ENCODE measurements around the gene IMMP2L. TPM values are rescaled to one million over a fixed set of nuclear protein-coding genes. Genes with fewer than 3 reads are reported as not detected.

IMMP2L gene
- total and polyA plus RNA-seq, 2 of the 8 experiments (the other 6 are each of a cell fraction or from before 2014, with no cell fraction given): 2.3 to 10.1 TPM

DNA sequence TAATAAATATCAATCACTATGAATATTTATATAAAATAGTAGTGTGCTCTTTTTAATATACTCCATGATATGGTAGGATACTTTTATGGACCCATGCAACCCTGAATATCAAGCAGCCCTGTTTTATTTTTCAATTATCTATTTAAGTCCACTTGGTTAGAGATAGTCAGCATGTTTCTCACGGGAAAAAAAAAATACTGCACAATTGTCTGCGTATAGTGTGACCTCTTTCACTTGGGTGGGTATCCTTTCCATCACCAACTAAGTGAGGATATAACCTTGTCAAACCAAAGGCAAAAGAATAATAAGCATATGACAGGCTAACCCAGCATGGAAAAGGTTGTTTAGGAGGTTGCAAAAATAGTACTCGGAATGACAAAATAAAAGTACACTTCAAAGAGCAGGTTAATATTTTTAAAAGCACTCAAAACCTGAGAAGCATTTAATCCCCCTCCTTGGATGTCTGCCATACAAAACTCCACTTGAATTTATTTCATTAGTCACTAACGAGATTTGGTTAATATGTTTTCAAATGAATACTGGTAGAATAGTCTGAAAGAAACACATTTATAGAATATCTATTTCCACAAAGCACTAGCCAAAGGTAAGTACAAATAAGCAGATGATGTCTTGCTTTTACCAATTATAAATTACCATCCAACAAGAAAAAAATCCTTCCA lies 76.5 kb downstream of the IMMP2L start (continued):
- TF ChIP-seq, protein P1, sequence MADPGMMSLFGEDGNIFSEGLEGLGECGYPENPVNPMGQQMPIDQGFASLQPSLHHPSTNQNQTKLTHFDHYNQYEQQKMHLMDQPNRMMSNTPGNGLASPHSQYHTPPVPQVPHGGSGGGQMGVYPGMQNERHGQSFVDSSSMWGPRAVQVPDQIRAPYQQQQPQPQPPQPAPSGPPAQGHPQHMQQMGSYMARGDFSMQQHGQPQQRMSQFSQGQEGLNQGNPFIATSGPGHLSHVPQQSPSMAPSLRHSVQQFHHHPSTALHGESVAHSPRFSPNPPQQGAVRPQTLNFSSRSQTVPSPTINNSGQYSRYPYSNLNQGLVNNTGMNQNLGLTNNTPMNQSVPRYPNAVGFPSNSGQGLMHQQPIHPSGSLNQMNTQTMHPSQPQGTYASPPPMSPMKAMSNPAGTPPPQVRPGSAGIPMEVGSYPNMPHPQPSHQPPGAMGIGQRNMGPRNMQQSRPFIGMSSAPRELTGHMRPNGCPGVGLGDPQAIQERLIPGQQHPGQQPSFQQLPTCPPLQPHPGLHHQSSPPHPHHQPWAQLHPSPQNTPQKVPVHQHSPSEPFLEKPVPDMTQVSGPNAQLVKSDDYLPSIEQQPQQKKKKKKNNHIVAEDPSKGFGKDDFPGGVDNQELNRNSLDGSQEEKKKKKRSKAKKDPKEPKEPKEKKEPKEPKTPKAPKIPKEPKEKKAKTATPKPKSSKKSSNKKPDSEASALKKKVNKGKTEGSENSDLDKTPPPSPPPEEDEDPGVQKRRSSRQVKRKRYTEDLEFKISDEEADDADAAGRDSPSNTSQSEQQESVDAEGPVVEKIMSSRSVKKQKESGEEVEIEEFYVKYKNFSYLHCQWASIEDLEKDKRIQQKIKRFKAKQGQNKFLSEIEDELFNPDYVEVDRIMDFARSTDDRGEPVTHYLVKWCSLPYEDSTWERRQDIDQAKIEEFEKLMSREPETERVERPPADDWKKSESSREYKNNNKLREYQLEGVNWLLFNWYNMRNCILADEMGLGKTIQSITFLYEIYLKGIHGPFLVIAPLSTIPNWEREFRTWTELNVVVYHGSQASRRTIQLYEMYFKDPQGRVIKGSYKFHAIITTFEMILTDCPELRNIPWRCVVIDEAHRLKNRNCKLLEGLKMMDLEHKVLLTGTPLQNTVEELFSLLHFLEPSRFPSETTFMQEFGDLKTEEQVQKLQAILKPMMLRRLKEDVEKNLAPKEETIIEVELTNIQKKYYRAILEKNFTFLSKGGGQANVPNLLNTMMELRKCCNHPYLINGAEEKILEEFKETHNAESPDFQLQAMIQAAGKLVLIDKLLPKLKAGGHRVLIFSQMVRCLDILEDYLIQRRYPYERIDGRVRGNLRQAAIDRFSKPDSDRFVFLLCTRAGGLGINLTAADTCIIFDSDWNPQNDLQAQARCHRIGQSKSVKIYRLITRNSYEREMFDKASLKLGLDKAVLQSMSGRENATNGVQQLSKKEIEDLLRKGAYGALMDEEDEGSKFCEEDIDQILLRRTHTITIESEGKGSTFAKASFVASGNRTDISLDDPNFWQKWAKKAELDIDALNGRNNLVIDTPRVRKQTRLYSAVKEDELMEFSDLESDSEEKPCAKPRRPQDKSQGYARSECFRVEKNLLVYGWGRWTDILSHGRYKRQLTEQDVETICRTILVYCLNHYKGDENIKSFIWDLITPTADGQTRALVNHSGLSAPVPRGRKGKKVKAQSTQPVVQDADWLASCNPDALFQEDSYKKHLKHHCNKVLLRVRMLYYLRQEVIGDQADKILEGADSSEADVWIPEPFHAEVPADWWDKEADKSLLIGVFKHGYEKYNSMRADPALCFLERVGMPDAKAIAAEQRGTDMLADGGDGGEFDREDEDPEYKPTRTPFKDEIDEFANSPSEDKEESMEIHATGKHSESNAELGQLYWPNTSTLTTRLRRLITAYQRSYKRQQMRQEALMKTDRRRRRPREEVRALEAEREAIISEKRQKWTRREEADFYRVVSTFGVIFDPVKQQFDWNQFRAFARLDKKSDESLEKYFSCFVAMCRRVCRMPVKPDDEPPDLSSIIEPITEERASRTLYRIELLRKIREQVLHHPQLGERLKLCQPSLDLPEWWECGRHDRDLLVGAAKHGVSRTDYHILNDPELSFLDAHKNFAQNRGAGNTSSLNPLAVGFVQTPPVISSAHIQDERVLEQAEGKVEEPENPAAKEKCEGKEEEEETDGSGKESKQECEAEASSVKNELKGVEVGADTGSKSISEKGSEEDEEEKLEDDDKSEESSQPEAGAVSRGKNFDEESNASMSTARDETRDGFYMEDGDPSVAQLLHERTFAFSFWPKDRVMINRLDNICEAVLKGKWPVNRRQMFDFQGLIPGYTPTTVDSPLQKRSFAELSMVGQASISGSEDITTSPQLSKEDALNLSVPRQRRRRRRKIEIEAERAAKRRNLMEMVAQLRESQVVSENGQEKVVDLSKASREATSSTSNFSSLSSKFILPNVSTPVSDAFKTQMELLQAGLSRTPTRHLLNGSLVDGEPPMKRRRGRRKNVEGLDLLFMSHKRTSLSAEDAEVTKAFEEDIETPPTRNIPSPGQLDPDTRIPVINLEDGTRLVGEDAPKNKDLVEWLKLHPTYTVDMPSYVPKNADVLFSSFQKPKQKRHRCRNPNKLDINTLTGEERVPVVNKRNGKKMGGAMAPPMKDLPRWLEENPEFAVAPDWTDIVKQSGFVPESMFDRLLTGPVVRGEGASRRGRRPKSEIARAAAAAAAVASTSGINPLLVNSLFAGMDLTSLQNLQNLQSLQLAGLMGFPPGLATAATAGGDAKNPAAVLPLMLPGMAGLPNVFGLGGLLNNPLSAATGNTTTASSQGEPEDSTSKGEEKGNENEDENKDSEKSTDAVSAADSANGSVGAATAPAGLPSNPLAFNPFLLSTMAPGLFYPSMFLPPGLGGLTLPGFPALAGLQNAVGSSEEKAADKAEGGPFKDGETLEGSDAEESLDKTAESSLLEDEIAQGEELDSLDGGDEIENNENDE (IDR thresholded peaks at IDR 0.05; ENCODE audit: insufficient replicate concordance, low read length): no peak
- no peak for TF ChIP-seq SAP30 (IDR thresholded peaks at IDR 0.05; ENCODE audit: insufficient read depth, insufficient replicate concordance, low read length)
- TF ChIP-seq PHF8 (conservative IDR thresholded peaks at IDR 0.05; ENCODE audit: low read depth, low read length): no peak

Measured in H1 (cell line).